NCI-H2196 treated with DMSO at 0.1 percent for 48 hours (cell line): ENCODE data around the gene ARF5.
"Not testable (repeated sequence)": the region's sequence is repeated elsewhere in the genome, so short reads cannot be mapped to it uniquely, and the experiment has no call there.

Experiments used
- DNase-seq: peaks from one replicate; lab custom pipeline; 2025; ENCODE audit not compliant: unreplicated experiment; lab: John Stamatoyannopoulos, UW

The ARF5 gene

DNA sequence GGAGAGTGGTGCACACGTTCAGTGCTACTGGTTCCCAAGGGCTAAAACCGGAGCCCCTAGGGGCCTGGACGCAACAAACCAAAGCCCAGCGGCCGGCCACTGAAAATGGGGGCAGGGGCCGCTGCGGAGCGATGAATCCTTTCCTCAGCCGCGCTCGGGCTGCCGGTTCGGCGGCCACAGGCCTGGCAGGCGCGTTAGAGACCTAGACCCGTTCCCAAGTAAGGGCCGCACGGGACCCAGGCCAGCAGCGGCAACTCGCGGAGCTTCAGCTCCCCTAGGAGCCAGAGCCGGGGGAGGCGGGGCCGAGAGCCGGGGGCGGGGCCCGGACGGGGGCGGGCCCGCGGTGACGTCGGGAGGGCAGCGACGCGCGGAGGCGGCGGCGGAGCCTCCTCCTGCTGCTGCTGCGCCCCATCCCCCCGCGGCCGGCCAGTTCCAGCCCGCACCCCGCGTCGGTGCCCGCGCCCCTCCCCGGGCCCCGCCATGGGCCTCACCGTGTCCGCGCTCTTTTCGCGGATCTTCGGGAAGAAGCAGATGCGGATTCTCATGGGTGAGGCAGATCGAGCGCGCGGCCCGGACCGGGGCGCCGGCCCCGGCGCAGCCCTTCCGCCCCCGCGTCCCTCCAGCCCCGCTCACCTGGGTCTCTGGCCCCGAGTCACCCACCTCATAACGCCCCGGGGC is at the start of gene ARF5:
ARF5 (plus strand) TSS at position 393 of the 678 bp plus-strand sequence; CDS start at position 481, 88 bp downstream.
- peak; percentile 84 for DNase-seq

DNA sequence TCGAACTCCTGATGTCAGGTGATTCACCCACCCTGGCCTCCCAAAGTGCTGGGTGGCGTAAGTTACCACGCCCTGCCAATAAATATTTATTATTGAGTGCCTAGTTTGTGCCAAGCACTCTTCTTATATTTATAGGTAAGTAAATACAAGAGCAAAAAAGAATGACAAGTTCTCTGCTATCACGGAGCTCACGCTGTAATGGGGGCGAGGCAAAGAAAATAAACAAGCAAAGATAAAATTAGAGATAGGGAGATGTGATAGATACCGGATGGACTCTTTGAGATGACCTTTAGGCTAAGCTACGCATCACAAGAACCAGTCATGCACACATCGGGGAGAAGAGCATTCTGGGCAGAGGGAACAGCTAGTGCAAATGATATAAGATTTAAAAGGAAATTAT is 49.1 kb upstream of the ARF5 start:
- DNase-seq = no peak

GRCh38 chr7:127540461-127540860 is 47.8 kb upstream of the ARF5 start:
- not testable (repeated sequence) for DNase-seq

DNA sequence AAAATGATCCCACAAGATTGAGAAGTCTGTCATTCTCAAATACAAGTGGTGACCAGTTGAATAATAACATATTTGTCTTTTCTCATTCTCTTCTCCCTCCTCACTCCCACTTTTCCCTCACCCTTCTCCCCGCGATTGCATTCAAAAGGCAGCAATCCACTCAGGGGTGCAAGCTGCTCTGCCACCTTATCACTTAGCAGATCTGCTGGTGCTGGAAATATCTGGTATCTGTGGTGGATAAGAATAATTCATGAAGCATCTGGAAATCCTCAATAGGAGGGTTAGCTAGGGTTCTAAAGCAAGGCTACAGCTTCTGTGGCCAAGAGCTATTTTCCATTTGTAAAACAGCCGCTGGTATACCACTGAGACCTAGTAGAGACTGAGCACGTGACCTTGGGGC is 46.7 kb upstream of the ARF5 start:
- DNase-seq = no peak

DNA sequence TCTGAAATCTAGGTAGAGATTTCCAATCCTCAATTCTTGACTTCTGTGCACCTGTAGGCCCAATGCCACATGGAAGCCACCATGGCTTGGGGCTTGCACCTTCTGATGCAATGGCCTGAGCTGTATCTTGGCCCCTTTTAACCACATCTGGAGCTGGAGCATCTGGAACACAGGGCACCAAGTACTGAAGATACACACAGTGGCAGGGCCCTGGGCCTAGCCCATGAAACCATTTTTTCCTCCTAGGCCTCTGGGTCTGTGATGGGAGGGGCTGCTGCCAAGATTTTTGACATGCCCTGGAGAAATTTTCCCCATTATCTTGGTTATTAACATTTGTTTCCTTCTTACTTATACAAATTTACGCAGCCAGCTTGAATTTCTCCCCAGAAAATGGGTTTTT is 41.9 kb upstream of the ARF5 start:
- no peak for DNase-seq

DNA sequence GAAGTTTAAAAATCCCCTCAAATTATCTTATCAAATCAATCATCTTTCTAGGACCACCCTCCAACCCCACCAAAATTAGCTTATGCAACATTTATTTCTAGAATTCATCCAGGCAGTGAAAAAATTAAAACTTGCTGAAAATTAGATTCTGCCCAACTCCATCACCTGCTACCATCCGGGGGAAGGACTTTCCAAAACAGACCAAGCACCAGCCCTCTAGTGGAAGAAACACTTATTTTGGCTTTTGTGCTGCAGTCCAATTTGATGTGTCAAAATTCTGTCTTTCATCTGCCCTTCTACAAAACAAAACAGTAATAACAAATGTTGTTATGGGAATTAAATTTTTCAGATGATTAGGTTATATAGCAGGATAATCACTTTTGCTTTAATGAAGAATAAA is 38.0 kb upstream of the ARF5 start:
- no peak for DNase-seq

GRCh38 chr7:127551941-127552340 is 36.3 kb upstream of the ARF5 start:
- no peak for DNase-seq

DNA sequence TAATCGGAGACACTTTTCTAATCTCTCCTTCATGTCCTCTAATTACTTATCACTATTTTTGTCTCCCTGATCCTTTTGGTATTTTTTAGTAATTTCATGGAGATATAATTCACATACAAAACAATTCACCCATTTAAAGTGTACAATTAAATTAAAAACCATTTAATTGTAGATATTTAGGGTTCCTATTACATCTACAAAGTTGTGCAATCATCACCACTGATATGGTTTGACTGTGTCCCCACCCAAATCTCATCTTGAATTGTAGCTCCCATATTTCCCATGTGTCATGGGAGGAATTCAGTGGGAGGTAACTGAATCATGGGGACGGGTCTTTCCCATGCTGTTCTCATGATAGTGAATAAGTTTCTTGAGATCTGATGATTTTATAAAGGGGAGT is 31.8 kb upstream of the ARF5 start:
- DNase-seq = no peak

DNA sequence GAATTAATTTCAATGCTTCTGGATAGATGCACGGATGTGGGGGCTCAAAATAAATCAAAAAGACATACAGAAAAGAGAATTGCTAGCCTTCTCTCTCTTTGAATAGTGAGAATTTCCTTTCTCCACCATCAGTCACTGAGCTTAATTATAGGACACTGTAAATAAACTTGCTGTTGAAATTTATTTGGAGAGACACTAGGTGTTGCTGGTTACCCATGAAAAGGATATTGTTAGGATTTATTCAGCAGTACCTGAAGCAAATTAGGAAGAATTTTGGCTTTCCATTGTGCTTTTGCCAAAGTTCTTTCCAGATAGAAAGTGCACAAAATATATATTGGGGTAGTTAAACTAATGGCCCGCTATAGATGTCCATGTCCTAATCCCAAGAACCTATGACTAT is 30.4 kb upstream of the ARF5 start:
- no peak for DNase-seq

DNA sequence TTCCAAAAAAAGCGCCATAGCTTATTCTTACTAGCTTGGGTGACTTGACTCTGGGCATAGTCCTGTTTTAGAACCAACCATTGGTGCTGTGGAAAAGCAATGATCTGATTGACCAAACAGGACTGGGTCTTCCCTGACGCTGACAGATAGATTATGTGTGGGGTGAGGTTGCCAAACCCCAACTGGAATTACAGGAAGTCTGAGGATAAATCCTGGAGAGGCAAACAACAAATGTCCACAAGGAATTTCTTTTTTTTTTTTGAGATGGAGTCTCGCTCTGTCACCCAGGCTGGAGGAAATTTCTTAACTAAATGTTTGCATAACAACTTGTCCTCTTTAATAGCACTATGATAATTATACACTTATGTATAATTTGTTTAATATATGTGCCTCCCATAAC is 22.0 kb upstream of the ARF5 start:
- DNase-seq = no peak

DNA sequence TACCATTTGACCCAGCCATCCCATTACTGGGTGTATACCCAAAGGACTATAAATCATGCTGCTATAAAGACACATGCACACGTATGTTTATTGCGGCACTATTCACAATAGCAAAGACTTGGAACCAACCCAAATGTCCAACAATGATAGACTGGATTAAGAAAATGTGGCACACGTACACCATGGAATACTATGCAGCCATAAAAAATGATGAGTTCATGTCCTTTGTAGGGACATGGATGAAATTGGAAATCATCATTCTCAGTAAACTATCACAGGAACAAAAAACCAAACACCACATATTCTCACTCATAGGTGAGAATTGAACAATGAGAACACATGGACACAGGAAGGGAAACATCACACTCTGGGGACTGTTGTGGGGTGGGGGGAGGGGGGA is 20.2 kb upstream of the ARF5 start:
- not testable (repeated sequence) for DNase-seq

DNA sequence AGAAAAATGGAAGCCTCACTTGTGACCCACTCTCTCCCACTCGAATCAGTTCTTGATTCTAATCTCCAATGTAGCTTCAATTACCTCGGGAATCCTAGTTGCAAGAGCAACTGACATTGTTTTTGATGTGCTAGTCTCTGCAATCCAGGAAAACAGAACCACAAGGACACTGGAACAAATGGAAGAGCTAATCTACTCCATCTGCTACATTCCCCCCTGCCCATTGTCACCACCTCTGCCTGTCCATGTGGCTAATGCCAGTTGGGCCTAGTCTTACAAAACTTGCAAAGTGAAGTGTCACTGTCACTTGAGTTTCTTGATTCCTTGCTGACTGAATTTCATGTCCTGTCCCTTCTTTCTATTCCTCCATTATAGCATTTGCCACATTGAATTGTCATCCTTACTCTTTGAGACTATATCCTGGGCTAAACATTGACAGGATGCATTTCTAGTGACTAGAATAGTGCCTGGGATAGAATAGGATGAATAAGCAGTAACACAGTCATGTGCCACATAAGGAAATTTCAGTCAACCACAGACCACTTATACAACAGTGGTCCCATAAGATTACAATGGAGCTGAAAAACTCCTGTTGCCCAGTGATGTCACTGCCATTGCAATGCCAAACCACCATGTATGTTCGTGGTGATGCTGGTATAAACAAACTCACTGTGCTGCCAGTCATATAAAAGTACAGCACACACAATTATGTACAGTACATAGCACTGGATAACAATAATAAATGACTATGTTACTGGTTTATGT is 16.3 kb upstream of the ARF5 start:
- DNase-seq = no peak

- DNase-seq = no peak
Observed at GRCh38 chr7:127578036-127578684, 10.1 kb upstream of the ARF5 start.

DNA sequence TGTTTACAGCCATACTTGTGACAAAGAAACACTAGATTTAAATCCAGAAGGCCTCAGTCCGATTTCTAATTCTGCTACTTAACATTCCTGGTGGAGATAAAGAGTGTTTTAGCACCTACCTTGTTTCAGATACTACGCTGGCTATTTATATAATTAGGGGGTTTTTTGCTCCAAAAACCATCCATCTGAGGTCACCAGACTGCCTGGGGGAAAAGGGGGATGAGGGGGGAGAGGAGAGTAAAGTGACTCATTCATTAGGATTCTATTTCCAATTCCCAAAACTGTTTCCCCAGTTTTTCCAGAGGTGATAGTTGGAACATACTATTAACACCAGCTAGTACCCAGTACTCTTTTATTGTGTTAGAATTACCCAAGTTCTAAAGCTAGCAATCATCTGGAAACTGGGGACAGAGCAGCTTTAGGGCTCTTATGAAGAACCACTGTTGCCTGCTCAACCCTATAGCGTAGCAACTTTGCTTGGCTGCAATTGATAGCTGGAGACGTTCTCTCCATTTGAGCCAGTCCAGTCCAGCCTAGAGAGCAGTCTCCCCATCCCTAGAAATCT is 9.4 kb upstream of the ARF5 start:
- DNase-seq = no peak

- DNase-seq = no peak
Observed at GRCh38 chr7:127580612-127581011, 7.6 kb upstream of the ARF5 start.

DNA sequence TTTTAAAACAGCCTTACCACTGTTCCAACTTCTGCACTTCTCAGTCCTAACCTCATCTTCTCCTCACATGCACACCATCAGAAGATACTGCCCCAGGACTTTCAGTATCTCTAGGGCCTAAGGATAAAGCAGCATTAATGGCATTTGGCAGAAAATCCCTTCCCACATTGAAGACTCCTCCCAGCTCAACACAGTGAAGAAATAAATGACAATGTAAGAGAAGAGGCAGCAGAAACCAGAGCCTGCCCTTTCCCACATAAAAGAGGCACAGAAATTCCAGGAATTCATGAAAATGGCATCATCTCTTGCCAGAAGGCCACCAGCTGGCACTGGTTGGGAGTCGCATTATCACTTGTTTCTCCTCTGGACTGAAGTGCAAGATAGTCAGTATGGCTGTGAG is 6.5 kb upstream of the ARF5 start:
- no peak for DNase-seq

GRCh38 chr7:127582361-127582760 is 5.8 kb upstream of the ARF5 start:
- DNase-seq = no peak

DNA sequence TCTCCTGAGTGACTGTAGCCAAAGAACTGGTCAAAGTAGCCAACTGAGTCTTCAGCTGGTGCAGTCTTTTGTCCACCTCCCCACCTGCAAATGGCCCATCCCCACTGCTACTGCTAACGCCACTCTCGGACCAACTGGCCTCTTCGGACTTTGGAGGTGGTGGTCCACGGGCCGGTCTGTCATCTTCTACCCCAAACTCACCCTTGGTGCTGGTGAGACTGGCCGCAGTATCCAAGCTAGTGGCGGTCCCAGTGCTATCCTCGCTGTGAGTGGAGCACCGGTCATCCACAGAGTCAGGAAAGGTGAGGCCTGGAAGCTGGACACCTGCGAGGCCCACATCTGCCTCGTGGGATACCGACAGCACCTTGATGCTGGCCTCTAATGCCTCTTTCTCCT is 3.6 kb upstream of the ARF5 start:
- no peak for DNase-seq

DNA sequence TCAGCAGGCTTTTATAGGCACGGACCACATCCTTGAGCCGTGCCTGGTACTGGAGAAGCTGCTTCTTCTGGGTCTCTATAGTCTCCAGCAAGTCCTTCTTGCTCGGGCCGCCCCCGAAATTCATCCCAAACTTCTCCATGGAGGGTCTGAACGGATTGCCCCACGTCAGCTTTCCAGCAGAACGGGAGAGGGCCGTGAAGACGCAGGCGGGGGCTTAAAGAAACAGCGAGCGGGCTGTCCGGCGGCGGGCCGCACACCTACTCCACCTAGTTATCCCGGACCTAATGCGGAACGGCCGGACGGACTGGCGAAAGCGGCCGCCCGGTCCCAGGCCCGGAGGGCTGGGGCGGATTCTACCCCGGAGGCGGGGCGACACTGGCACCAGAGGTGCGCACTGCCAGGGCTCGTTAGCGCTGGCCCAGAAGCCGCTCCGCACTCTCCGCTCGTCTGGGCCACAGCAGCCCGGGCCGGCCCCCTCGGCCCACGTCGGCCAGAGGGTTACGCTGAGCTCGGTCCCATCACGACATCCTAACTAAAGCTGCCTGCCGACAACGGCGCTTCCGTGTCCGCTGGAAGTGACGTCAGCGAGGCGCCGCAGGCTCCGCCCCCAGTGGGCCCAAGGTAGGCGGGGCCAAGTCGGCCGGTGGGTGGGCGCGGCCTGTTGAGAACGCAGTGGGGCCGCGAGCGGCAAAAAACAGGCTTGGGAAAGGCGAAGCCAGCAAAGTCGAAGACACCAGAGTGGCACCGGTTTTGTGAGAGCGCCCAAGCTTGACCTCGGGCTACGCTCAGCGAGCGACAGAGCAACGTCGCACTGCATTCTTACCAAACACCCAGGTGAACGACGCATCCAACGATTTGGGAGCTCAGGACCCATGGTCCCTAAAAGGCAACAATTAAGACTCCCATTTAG is 2.9 kb upstream of the ARF5 start, which contains the start of gene GCC1:
GCC1 (minus strand) TSS at position 553 of the 910 bp plus-strand sequence; CDS start at position 139, 414 bp downstream.
- DNase-seq = peak; percentile 33

- no peak for DNase-seq
Observed at GRCh38 chr7:127586346-127586745, 1.9 kb upstream of the ARF5 start.

DNA sequence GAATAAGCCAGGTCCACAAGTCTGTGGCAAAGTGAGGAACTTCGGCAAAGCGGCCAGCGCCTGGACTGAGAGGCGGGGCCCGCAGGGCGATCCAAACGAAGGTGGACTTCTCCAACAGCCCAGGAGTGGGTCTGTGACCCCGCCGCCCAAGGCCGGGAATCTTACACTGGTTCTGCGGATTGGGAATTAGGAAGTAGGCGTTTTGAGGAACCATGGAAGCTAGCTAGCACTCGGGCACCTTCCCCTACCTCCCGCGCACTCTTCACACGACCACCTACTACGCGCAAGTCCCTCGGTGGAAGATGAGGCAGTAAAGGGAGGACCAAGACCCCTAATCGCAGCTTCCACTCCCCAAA is 570 bp upstream of the ARF5 start:
- DNase-seq = no peak
